IMR-90 (cell line): ENCODE results near the gene PPAT.

Source experiments
- MAFK ChIP-seq: IDR thresholded peaks from 2 replicates; pipeline ENCODE4 v1.6.1; 2012; ENCODE audit warnings: low read depth, low read length, improper control_type of control experiment
- MXI1 ChIP-seq: IDR thresholded peaks from 2 replicates; pipeline ENCODE4 v1.6.1; 2012; ENCODE audit warnings: low read depth, mild to moderate bottlenecking, low read length, moderate library complexity, borderline replicate concordance
- POLR2A ChIP-seq: IDR thresholded peaks from 2 replicates; pipeline ENCODE4 v1.6.1; 2012; ENCODE audit warnings: mild to moderate bottlenecking, low read depth, low read length
- RAD21 ChIP-seq: IDR thresholded peaks from 2 replicates; pipeline ENCODE4 v1.6.1; 2012; ENCODE audit warnings: low read length, improper control_type of control experiment
- RFX5 ChIP-seq: IDR thresholded peaks from 2 replicates; pipeline ENCODE4 v1.8.0; 2012; ENCODE audit warnings: low read depth, mild to moderate bottlenecking, low read length, moderate library complexity
- TF ChIP-seq, protein P1 (sequence below): conservative IDR thresholded peaks from 2 replicates; pipeline ENCODE4 v1.5.1; 2012; ENCODE audit warnings: mild to moderate bottlenecking, low read depth, low read length, improper control_type of control experiment

DNA sequence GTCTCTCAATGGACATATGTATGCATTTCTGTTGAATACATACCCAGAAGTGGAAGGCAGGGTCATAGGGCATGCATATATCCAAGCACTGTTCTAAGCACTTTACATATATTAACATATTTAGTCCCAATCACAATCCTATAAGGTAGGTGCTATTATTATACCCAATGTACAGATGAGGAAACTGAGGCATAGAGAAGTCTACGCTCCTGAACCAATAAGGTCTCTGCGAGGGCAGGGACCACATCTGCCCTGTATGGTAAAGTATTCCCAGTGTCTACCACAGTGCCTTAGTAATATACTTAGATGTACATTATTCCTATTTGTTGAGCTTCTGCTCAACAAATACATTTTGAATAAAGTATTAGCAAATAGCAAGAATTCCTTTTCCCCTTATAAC, 5.2 kb downstream of the PPAT start:
- TF ChIP-seq, protein P1, sequence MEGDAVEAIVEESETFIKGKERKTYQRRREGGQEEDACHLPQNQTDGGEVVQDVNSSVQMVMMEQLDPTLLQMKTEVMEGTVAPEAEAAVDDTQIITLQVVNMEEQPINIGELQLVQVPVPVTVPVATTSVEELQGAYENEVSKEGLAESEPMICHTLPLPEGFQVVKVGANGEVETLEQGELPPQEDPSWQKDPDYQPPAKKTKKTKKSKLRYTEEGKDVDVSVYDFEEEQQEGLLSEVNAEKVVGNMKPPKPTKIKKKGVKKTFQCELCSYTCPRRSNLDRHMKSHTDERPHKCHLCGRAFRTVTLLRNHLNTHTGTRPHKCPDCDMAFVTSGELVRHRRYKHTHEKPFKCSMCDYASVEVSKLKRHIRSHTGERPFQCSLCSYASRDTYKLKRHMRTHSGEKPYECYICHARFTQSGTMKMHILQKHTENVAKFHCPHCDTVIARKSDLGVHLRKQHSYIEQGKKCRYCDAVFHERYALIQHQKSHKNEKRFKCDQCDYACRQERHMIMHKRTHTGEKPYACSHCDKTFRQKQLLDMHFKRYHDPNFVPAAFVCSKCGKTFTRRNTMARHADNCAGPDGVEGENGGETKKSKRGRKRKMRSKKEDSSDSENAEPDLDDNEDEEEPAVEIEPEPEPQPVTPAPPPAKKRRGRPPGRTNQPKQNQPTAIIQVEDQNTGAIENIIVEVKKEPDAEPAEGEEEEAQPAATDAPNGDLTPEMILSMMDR, result no peak
- TF ChIP-seq MXI1 (no peak), RFX5 (no peak), MAFK (no peak), POLR2A (no peak), RAD21 (no peak)
